BJ (cell line): ENCODE data around the gene WNT16. TPM values are rescaled to one million over a fixed set of nuclear protein-coding genes. Genes with fewer than 3 reads are reported as not detected.

Experiments
- CTCF ChIA-PET: fragments of 350-600 bp; formaldehyde crosslinking; extraction: SDS; loops from one replicate; lab custom pipeline; 2021; ENCODE audit warnings: antibody characterized with exemption, inconsistent platforms; lab: Yijun Ruan, JAX
- POLR2A ChIA-PET: fragments of 300-600 bp; sonication (Branson Sonifier 250); formaldehyde crosslinking; extraction: SDS; loops from one replicate; lab custom pipeline; 2021; ENCODE audit warnings: antibody characterized with exemption; lab: Charles Lee
- DNase-seq: peaks from one replicate; pipeline ENCODE4 v3.0.0-alpha.2; 2011; ENCODE audit warnings: low read depth
- H3K27me3 ChIP-seq: 2 replicates; pipeline ENCODE4 v1.6.0; 2011; ENCODE audit warnings: low read length; ENCODE audit not compliant: control insufficient read depth, insufficient read depth
- H3K36me3 ChIP-seq: 2 replicates; pipeline ENCODE4 v1.5.1; 2011; ENCODE audit warnings: low read length; ENCODE audit not compliant: control insufficient read depth, insufficient read depth
- H3K4me3 ChIP-seq: 2 replicates; pipeline ENCODE4 v1.5.1; 2011; ENCODE audit warnings: low read depth, mild to moderate bottlenecking, control low read depth, low read length
- CTCF ChIP-seq: IDR thresholded peaks from 2 replicates; pipeline ENCODE4 v1.5.1; 2011; ENCODE audit warnings: low read depth, mild to moderate bottlenecking, control low read depth, inconsistent platforms, low read length, moderate library complexity; ENCODE audit not compliant: insufficient read depth
- polyA plus RNA-seq: library from polyadenylated mRNA; depleted of rRNA; stranded (reverse); fragments of >200 nt; gene quantifications from 2 replicates; pipeline ENCODE4 v1.2.3, GENCODE V29; 2011

The WNT16 gene
- polyA plus RNA-seq, 1 experiment: 0.02 TPM

- ChIA-PET POLR2A (no interaction called here), CTCF (interaction anchor here (0.7 to 3.0 kb wide), 3 partner anchors 12 to 170 kb away, joined by 3 to 14 read pairs (median 3); partner anchors contain the start of gene FAM3C)
- DNase-seq: no peak
- H3K27me3 ChIP-seq: no peaks in the 10 kb centered on the region
- TF ChIP-seq CTCF: no peak
- no peak overlapping the region for H3K4me3 ChIP-seq
- H3K36me3 ChIP-seq: no peaks in the 10 kb centered on the region; the same call in 1 of the 2 replicates
These were observed 54.6 kb downstream of the WNT16 start for GRCh38 chr7:121383235-121383910.

GRCh38 chr7:121384265-121384664 is 55.5 kb downstream of the WNT16 start:
- CTCF ChIA-PET: interaction anchor here (0.8 to 3.0 kb wide), 3 partner anchors 11 to 136 kb away, joined by 3 to 14 read pairs (median 3); partner anchors contain the start of gene FAM3C
- POLR2A ChIA-PET: no interaction called here
- H3K36me3 ChIP-seq: no peaks in the 10 kb centered on the region; the same call in 1 of the 2 replicates

GRCh38 chr7:121385056-121385799 is 56.4 kb downstream of the WNT16 start:
- TF ChIP-seq CTCF: no peak
- H3K36me3 ChIP-seq: no peaks in the 10 kb centered on the region
- H3K27me3 ChIP-seq: no peaks in the 10 kb centered on the region
- CTCF ChIA-PET: interaction anchor here (1.3 to 3.5 kb wide), 3 partner anchors 10 to 11 kb away, joined by 3 to 16 read pairs (median 14); partner anchors contain the start of gene FAM3C
- POLR2A ChIA-PET: no interaction called here
- no peak overlapping the region for H3K4me3 ChIP-seq
- no peak for DNase-seq

More at GRCh38 chr7:121384265-121384664, 55.5 kb downstream of the WNT16 start:
- H3K4me3 ChIP-seq: no peak overlapping the region
- no peak for DNase-seq
- TF ChIP-seq CTCF: no peak
- H3K27me3 ChIP-seq: no peaks in the 10 kb centered on the region

- DNase-seq: no peak
- Histone ChIP-seq H3K36me3 (no peaks in the 10 kb centered on the region), H3K4me3 (no peak overlapping the region), H3K27me3 (no peaks in the 10 kb centered on the region)
- ChIA-PET POLR2A (no interaction called here), CTCF (interaction anchor here (1.3 to 3.5 kb wide), 2 partner anchors 10 kb away, joined by 3 to 16 read pairs; partner anchors contain the start of gene FAM3C)
- TF ChIP-seq CTCF: no peak
These were observed 57.0 kb downstream of the WNT16 start for GRCh38 chr7:121385800-121386179.

- H3K27me3 ChIP-seq: no peaks in the 10 kb centered on the region
- H3K36me3 ChIP-seq: no peaks in the 10 kb centered on the region
- ChIA-PET CTCF (interaction anchor here (3.2 kb wide), 1 partner anchor 10 kb away, joined by 8 read pairs; no protein-coding TSS in a partner anchor), POLR2A (no interaction called here)
- no peak overlapping the region for H3K4me3 ChIP-seq
- no peak for DNase-seq
- no peak for TF ChIP-seq CTCF
These were observed 60.1 kb downstream of the WNT16 start for GRCh38 chr7:121388950-121389349.
